ENCODE data around the gene KIAA0825.

- TF ChIP-seq, protein P1, sequence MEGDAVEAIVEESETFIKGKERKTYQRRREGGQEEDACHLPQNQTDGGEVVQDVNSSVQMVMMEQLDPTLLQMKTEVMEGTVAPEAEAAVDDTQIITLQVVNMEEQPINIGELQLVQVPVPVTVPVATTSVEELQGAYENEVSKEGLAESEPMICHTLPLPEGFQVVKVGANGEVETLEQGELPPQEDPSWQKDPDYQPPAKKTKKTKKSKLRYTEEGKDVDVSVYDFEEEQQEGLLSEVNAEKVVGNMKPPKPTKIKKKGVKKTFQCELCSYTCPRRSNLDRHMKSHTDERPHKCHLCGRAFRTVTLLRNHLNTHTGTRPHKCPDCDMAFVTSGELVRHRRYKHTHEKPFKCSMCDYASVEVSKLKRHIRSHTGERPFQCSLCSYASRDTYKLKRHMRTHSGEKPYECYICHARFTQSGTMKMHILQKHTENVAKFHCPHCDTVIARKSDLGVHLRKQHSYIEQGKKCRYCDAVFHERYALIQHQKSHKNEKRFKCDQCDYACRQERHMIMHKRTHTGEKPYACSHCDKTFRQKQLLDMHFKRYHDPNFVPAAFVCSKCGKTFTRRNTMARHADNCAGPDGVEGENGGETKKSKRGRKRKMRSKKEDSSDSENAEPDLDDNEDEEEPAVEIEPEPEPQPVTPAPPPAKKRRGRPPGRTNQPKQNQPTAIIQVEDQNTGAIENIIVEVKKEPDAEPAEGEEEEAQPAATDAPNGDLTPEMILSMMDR (IDR thresholded peaks at IDR 0.05; ENCODE audit: poor library complexity, severe bottlenecking): no peak
- TF ChIP-seq EP300 (conservative IDR thresholded peaks at IDR 0.05; ENCODE audit: poor library complexity, severe bottlenecking) (no peak), POLR2AphosphoS5 (IDR thresholded peaks at IDR 0.05) (no peak)
- TF ChIP-seq, protein P2, sequence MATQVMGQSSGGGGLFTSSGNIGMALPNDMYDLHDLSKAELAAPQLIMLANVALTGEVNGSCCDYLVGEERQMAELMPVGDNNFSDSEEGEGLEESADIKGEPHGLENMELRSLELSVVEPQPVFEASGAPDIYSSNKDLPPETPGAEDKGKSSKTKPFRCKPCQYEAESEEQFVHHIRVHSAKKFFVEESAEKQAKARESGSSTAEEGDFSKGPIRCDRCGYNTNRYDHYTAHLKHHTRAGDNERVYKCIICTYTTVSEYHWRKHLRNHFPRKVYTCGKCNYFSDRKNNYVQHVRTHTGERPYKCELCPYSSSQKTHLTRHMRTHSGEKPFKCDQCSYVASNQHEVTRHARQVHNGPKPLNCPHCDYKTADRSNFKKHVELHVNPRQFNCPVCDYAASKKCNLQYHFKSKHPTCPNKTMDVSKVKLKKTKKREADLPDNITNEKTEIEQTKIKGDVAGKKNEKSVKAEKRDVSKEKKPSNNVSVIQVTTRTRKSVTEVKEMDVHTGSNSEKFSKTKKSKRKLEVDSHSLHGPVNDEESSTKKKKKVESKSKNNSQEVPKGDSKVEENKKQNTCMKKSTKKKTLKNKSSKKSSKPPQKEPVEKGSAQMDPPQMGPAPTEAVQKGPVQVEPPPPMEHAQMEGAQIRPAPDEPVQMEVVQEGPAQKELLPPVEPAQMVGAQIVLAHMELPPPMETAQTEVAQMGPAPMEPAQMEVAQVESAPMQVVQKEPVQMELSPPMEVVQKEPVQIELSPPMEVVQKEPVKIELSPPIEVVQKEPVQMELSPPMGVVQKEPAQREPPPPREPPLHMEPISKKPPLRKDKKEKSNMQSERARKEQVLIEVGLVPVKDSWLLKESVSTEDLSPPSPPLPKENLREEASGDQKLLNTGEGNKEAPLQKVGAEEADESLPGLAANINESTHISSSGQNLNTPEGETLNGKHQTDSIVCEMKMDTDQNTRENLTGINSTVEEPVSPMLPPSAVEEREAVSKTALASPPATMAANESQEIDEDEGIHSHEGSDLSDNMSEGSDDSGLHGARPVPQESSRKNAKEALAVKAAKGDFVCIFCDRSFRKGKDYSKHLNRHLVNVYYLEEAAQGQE (IDR thresholded peaks at IDR 0.05; ENCODE audit: borderline replicate concordance): no peak
Measured at GRCh38 chr5:94467346-94467953, 151.0 kb downstream of the KIAA0825 start.
